AG08395 (cell line): ENCODE results near the gene SEZ6L.

Source experiments
- DNase-seq: peaks from one replicate; pipeline ENCODE4 v3.0.0; 2012; ENCODE audit warnings: mixed read lengths, low spot score

The SEZ6L gene

DNA sequence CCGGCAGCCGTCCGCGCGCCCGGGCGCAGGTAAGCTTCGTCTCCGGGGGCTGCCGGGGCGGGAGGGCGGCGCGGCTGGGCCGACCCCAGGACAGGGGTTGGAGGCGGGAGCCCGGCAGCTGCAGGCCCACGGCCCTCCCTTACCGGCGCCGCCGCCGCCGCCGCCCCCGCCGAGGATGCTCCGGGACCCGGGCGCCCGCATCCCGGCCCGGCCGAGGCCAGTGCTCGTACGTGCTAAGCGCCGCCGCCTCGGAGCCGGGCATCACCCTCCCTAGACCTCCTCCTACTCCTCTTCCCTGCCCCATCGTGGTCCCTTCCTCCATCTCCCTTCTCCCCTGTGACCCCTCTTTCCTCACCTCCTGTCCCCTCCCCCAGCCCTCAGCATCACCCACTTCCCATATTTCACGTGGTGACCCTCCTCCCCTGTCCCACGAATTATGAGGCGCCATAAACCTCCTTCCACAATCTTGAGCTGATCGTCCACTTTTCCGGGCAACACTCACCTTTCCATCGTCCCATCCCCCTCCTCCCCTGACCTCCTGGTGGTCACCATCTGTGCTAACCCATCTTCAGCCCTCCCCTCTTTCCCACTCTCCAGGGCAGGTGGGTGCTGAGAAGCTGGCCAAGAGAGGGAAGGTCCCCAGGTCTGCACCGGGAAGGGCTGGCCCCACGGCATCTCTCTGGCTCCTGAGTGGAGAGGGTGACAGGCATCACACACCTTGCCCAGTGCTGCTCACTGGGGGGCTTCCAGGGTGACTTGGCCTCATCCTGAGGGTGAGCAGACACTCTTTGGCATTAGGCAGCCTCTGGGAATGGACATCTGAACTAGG, 260.4 kb downstream of the SEZ6L start:
- no peak for DNase-seq

DNA sequence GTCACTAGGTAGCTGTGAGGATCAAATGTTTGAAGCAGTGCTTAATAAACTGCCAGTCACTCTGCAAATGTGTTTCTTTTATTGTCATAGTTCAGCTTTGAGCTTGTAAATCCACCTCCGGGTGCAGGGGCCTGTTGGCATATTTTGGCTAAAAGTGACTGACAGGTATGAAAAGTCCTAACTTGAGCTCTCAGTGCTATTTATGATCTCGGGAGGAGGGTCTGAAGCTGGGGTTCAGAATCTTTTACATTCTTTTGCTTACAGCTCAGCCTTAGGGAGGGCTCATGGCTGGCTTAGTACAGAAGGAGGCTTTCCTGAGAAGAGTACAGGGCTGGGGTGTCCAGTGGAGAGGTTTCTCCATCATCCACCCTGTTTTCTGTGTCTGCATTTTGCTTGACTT, 261.3 kb downstream of the SEZ6L start:
- DNase-seq: no peak

DNA sequence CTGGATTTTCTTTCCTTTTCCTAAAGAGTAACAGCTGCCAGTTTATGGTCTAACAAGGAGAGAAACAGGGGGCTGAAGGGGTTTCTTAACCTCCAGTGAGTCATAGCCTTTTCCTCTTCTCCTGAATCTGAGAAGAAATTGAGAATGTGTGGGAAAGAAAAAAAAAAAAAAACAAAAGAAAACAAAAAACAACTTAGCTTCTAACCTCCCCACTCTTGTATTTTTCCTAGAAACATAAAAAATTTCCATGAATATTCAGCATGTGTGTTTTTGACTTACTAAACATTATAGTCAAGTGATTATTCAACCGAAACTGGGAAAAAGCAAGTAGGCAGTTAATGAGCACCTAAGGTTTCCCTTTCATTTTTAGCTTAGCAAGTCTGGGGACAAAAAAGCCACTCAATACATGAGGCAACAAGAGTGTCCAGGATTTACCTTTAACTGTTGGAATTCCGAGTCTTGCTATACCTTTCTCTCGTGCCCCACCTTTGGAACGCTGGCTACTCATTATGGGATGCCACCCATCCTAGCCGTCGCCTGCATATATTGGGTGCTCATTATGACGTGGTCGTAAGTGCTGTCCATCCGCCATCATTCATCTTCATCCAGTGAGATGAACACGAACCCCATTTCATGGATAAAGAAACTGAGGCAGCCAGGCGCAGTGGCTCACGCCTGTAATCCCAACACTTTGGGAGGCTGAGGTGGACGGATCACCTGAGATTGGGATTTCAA, 262.2 kb downstream of the SEZ6L start:
- DNase-seq: no peak

- DNase-seq: no peak
These were observed 263.5 kb downstream of the SEZ6L start for GRCh38 chr22:26432619-26433311.
